SK-N-SH (cell line): ENCODE data around the gene B3GALT5. TPM values are rescaled to one million over a fixed set of nuclear protein-coding genes. Genes with fewer than 3 reads are reported as not detected.

Experiments
- CTCF ChIA-PET: fragments of 300-600, 350-600 bp; formaldehyde crosslinking; extraction: SDS; loops from one replicate; lab custom pipeline; 2021; lab: Yijun Ruan, JAX
- POLR2A ChIA-PET: fragments of 350-600 bp; sonication (Branson Sonifier 250); formaldehyde crosslinking; extraction: SDS; loops from one replicate; lab custom pipeline; 2020; ENCODE audit warnings: antibody characterized with exemption, inconsistent platforms; lab: Yijun Ruan, JAX
- DNase-seq: peaks from one replicate; pipeline ENCODE4 v3.0.0; 2012
- H2AFZ ChIP-seq: fragments of 200-600 bp; sonication (generic); 2 replicates; pipeline ENCODE4 v1.8.1; 2016; ENCODE audit warnings: antibody characterized with exemption, mild to moderate bottlenecking, low read depth
- H3F3A ChIP-seq: fragments of 200-600 bp; sonication (generic); replicated peaks from 2 replicates; pipeline ENCODE3; 2016; ENCODE audit warnings: antibody characterized with exemption, mild to moderate bottlenecking; ENCODE audit not compliant: insufficient read depth
- H3K27ac ChIP-seq, 2 experiments: fragments of 200-500 bp in 1 of 2; fragments of 200-600 bp in 1 of 2; sonication (Bioruptor generic) in 1 of 2; sonication (generic), shearing (Covaris generic) in 1 of 2; 2 replicates each; pipeline versions ENCODE4 v1.5.1 to v1.6.1; 2014 to 2016; ENCODE audit warnings: low read depth in 2 of 2, inconsistent platforms in 1 of 2, low read length in 1 of 2, mild to moderate bottlenecking in 1 of 2, mixed read lengths in 1 of 2
- H3K27me3 ChIP-seq: fragments of 200-600 bp; sonication (generic), shearing (Covaris generic); 2 replicates; pipeline ENCODE4 v1.6.1; 2016; ENCODE audit warnings: mixed run types; ENCODE audit not compliant: insufficient read depth
- H3K36me3 ChIP-seq, 2 experiments: fragments of 200-500 bp in 1 of 2; fragments of 200-600 bp in 1 of 2; sonication (Bioruptor generic) in 1 of 2; sonication (generic) in 1 of 2; replicated peaks in 1 of 2; 2 replicates each; pipeline versions ENCODE3 to v1.5.1; 2014 to 2016; ENCODE audit warnings: low read length in 1 of 2, mild to moderate bottlenecking in 1 of 2; ENCODE audit not compliant: insufficient read depth in 2 of 2, control insufficient read depth in 1 of 2
- H3K4me1 ChIP-seq, 2 experiments: fragments of 200-500 bp in 1 of 2; fragments of 200-600 bp in 1 of 2; sonication (Bioruptor generic) in 1 of 2; sonication (generic), shearing (Covaris generic) in 1 of 2; 2 replicates each; pipeline versions ENCODE4 v1.5.1 to v1.6.1; 2014 to 2016; ENCODE audit warnings: low read depth in 1 of 2, low read length in 1 of 2, mixed run types in 1 of 2; ENCODE audit not compliant: insufficient read depth in 2 of 2, control insufficient read depth in 1 of 2
- H3K4me2 ChIP-seq: fragments of 200-600 bp; sonication (generic), shearing (Covaris generic); 2 replicates; pipeline ENCODE4 v1.6.1; 2017; ENCODE audit warnings: mixed run types
- H3K4me3 ChIP-seq, 2 experiments: fragments of 200-500 bp in 1 of 2; fragments of 200-600 bp in 1 of 2; sonication (Bioruptor generic) in 1 of 2; sonication (generic), shearing (Covaris generic) in 1 of 2; 2 replicates each; pipeline versions ENCODE4 v1.5.1 to v1.8.1; 2014 to 2016; ENCODE audit warnings: low read depth in 2 of 2, inconsistent platforms in 1 of 2, low read length in 1 of 2, mild to moderate bottlenecking in 1 of 2, mixed read lengths in 1 of 2, moderate library complexity in 1 of 2
- H3K79me2 ChIP-seq: fragments of 200-600 bp; sonication (generic); 2 replicates; pipeline ENCODE4 v1.8.1; 2017; ENCODE audit warnings: mild to moderate bottlenecking; ENCODE audit not compliant: insufficient read depth
- H3K9ac ChIP-seq: fragments of 200-600 bp; sonication (generic); 2 replicates; pipeline ENCODE4 v1.6.1; 2017; ENCODE audit warnings: mixed run types
- H3K9me2 ChIP-seq: fragments of 200-600 bp; sonication (generic); 2 replicates; pipeline ENCODE4 v1.6.1; 2017; ENCODE audit warnings: mixed run types
- H3K9me3 ChIP-seq: fragments of 200-600 bp; sonication (generic); 2 replicates; pipeline ENCODE4 v1.6.1; 2017; ENCODE audit warnings: mixed run types, mild to moderate bottlenecking, moderate library complexity
- H4K20me1 ChIP-seq: fragments of 200-600 bp; sonication (generic); 2 replicates; pipeline ENCODE4 v1.6.1; 2017; ENCODE audit warnings: mild to moderate bottlenecking, mixed run types; ENCODE audit not compliant: insufficient read depth
- CHD2 ChIP-seq: fragments of 150-350 bp; IDR thresholded peaks from 2 replicates; pipeline ENCODE4 v1.6.1; 2018; ENCODE audit warnings: low read length; ENCODE audit not compliant: partially characterized antibody
- ELF1 ChIP-seq: IDR thresholded peaks from 2 replicates; pipeline ENCODE4 v1.4.0; 2012
- EZH2phosphoT487 ChIP-seq: fragments of 200-600 bp; sonication (generic); IDR thresholded peaks from 2 replicates; pipeline ENCODE4 v1.6.1; 2017; ENCODE audit warnings: low read depth, mixed run types, mild to moderate bottlenecking, antibody characterized with exemption, moderate library complexity, borderline replicate concordance
- FOSL2 ChIP-seq: IDR thresholded peaks from 2 replicates; pipeline ENCODE4 v1.4.0; 2012; ENCODE audit warnings: low read depth, mild to moderate bottlenecking, moderate library complexity, borderline replicate concordance
- FOXJ3 ChIP-seq: sonication (generic); formaldehyde crosslinking; IDR thresholded peaks from 2 replicates; pipeline ENCODE4 v1.5.1; 2020; ENCODE audit warnings: mild to moderate bottlenecking, missing genetic modification reagents
- GABPA ChIP-seq: IDR thresholded peaks from 2 replicates; pipeline ENCODE4 v1.4.0; 2012; ENCODE audit warnings: low read depth, mild to moderate bottlenecking
- GATA2 ChIP-seq: sonication (generic); formaldehyde crosslinking; IDR thresholded peaks from 2 replicates; pipeline ENCODE4 v1.5.0; 2020; ENCODE audit warnings: mild to moderate bottlenecking, missing genetic modification reagents
- JUND ChIP-seq: IDR thresholded peaks from 2 replicates; pipeline ENCODE4 v1.4.0; 2012
- MEF2A ChIP-seq: IDR thresholded peaks from 2 replicates; pipeline ENCODE4 v1.4.0; 2012; ENCODE audit warnings: low read depth, borderline replicate concordance
- POLR2AphosphoS5 ChIP-seq: IDR thresholded peaks from 2 replicates; pipeline ENCODE4 v1.6.1; 2012; ENCODE audit warnings: low read depth, low read length
- RAD21 ChIP-seq: IDR thresholded peaks from 2 replicates; pipeline ENCODE4 v1.6.1; 2012; ENCODE audit warnings: mild to moderate bottlenecking, low read length
- SIN3A ChIP-seq: IDR thresholded peaks from 2 replicates; pipeline ENCODE4 v1.6.1; 2012; ENCODE audit warnings: low read depth, mild to moderate bottlenecking, low read length, moderate library complexity, borderline replicate concordance
- SMC3 ChIP-seq: IDR thresholded peaks from 2 replicates; pipeline ENCODE4 v1.6.1; 2012; ENCODE audit warnings: low read depth, low read length, improper control_type of control experiment
- TCF12 ChIP-seq: IDR thresholded peaks from 2 replicates; pipeline ENCODE4 v1.4.0; 2012
- WGBS: methylation state at CpG from one replicate; pipeline ENCODE4 v1.1.6; 2017; ENCODE audit warnings: low lambda C conversion rate; 5-methylcytosine and 5-hydroxymethylcytosine counted together
- polyA plus RNA-seq, 3 experiments: library from polyadenylated mRNA; depleted of rRNA; stranded (reverse); fragments of >200 nt; gene quantifications; 2 replicates each; pipeline ENCODE4 v1.2.3, GENCODE V29; 2012
- TF ChIP-seq, protein P1 (sequence below): fragments of 200-600 bp; sonication (generic); IDR thresholded peaks from 2 replicates; pipeline ENCODE4 v1.6.1; 2017; ENCODE audit warnings: antibody characterized with exemption, mild to moderate bottlenecking, moderate library complexity
- TF ChIP-seq, protein P2 (sequence below): fragments of 150-350 bp; IDR thresholded peaks from 2 replicates; pipeline ENCODE4 v1.6.1; 2017; ENCODE audit warnings: antibody characterized with exemption, low read length, low read depth, borderline replicate concordance
- TF ChIP-seq, protein P3 (sequence below): fragments of 150-350 bp; IDR thresholded peaks from 2 replicates; pipeline ENCODE4 v1.6.1; 2016; ENCODE audit warnings: mild to moderate bottlenecking, low read depth, low read length
- TF ChIP-seq, protein P4 (sequence below): IDR thresholded peaks from 2 replicates; pipeline ENCODE4 v1.6.1; 2012; ENCODE audit warnings: mild to moderate bottlenecking, low read depth, low read length, moderate library complexity
- TF ChIP-seq, protein P5 (sequence below): IDR thresholded peaks from 2 replicates; pipeline ENCODE4 v1.4.0; 2012; ENCODE audit warnings: low read depth, borderline replicate concordance

The B3GALT5 gene
- polyA plus RNA-seq, 1 of the 3 experiments (the other 2 are of a cell fraction) = 0.35 TPM

DNA sequence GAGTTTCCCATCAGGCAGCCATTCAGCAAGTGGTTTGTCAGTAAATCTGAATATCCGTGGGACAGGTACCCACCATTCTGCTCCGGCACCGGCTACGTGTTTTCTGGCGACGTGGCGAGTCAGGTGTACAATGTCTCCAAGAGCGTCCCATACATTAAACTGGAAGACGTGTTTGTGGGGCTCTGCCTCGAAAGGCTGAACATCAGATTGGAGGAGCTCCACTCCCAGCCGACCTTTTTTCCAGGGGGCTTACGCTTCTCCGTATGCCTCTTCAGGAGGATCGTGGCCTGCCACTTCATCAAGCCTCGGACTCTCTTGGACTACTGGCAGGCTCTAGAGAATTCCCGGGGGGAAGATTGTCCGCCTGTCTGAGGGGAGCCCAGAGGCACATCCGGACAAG lies 48.4 kb downstream of the B3GALT5 start:
- 89% methylated on average over 16 of the region's 18 CpGs for WGBS
- Histone ChIP-seq H4K20me1 (no peaks in the 10 kb centered on the region), H3K27me3 (no peaks in the 10 kb centered on the region), H3K4me2 (no peak overlapping the region), H2AFZ (peak overlapping the region; percentile 83; the same call in 1 of the 2 replicates), H3F3A (no peaks in the 10 kb centered on the region), H3K9me3 (no peaks in the 10 kb centered on the region), H3K4me1 (peaks cover 7 to 11% of the 10 kb centered on the region in 2 experiments; a peak in 3 of 4 replicates), H3K4me3 (no peak overlapping the region), H3K9me2 (no peaks in the 10 kb centered on the region), H3K36me3 (no peaks in the 10 kb centered on the region), H3K79me2 (no peaks in the 10 kb centered on the region), H3K27ac (peak overlapping the region in 1 of 2 experiments; percentile 67; a peak in 2 of 4 replicates), H3K9ac (no peak overlapping the region)
- TF ChIP-seq, protein P1, sequence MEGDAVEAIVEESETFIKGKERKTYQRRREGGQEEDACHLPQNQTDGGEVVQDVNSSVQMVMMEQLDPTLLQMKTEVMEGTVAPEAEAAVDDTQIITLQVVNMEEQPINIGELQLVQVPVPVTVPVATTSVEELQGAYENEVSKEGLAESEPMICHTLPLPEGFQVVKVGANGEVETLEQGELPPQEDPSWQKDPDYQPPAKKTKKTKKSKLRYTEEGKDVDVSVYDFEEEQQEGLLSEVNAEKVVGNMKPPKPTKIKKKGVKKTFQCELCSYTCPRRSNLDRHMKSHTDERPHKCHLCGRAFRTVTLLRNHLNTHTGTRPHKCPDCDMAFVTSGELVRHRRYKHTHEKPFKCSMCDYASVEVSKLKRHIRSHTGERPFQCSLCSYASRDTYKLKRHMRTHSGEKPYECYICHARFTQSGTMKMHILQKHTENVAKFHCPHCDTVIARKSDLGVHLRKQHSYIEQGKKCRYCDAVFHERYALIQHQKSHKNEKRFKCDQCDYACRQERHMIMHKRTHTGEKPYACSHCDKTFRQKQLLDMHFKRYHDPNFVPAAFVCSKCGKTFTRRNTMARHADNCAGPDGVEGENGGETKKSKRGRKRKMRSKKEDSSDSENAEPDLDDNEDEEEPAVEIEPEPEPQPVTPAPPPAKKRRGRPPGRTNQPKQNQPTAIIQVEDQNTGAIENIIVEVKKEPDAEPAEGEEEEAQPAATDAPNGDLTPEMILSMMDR = no peak
- TF ChIP-seq ELF1 = no peak
- TF ChIP-seq GATA2 (CRISPR knock-in tag) = no peak
- TF ChIP-seq EZH2phosphoT487 = no peak
- TF ChIP-seq, protein P2, sequence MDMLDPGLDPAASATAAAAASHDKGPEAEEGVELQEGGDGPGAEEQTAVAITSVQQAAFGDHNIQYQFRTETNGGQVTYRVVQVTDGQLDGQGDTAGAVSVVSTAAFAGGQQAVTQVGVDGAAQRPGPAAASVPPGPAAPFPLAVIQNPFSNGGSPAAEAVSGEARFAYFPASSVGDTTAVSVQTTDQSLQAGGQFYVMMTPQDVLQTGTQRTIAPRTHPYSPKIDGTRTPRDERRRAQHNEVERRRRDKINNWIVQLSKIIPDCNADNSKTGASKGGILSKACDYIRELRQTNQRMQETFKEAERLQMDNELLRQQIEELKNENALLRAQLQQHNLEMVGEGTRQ = no peak
- no peak for TF ChIP-seq RAD21
- no peak for TF ChIP-seq SIN3A
- TF ChIP-seq, protein P3, sequence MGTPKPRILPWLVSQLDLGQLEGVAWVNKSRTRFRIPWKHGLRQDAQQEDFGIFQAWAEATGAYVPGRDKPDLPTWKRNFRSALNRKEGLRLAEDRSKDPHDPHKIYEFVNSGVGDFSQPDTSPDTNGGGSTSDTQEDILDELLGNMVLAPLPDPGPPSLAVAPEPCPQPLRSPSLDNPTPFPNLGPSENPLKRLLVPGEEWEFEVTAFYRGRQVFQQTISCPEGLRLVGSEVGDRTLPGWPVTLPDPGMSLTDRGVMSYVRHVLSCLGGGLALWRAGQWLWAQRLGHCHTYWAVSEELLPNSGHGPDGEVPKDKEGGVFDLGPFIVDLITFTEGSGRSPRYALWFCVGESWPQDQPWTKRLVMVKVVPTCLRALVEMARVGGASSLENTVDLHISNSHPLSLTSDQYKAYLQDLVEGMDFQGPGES = no peak
- no peak for TF ChIP-seq POLR2AphosphoS5
- no peak for TF ChIP-seq GABPA
- TF ChIP-seq FOSL2 = no peak
- TF ChIP-seq FOXJ3 (CRISPR knock-in tag) = no peak
- TF ChIP-seq JUND = no peak
- TF ChIP-seq TCF12 = no peak
- no peak for TF ChIP-seq MEF2A
- TF ChIP-seq CHD2 = no peak
- no peak for DNase-seq
- ChIA-PET CTCF (no interaction called here), POLR2A (interaction anchor here (1.5 kb wide), 1 partner anchor 15 kb away, joined by 9 read pairs; no protein-coding TSS in a partner anchor)

DNA sequence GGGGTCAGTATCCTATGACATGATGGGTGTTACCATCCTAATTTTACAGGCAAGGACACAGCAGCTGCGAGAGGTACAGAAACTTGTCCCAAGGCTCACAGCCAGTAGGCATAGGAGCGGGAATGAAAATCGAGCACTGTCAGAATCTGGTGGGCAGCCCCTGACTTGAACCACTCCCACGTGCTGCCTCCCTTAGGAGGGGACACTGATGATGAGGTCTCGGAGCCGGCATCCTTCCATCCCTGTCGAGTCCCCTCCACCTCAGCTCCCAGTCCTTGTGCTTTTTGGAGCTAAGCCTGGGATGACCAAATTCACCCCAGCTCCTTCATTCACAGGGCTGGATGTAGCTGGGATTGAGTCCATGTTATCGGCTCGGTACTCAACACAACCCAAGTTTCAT lies 49.0 kb downstream of the B3GALT5 start:
- no peaks in the 10 kb centered on the region for H3K27me3 ChIP-seq
- POLR2A ChIA-PET = no interaction called here
- no peak for DNase-seq
- no peaks in the 10 kb centered on the region for H3K9me2 ChIP-seq
- no peak overlapping the region for H3K4me2 ChIP-seq
- no peaks in the 10 kb centered on the region for H4K20me1 ChIP-seq
- CTCF ChIA-PET = no interaction called here
- H3K27ac ChIP-seq = no peak overlapping the region
- 81% methylated on average over 9 of the region's 9 CpGs for whole genome bisulfite sequencing
- H3K9me3 ChIP-seq = no peaks in the 10 kb centered on the region
- H3K4me1 ChIP-seq = peaks cover 7 to 14% of the 10 kb centered on the region in 2 experiments; a peak in 3 of 4 replicates
- no peaks in the 10 kb centered on the region for H3F3A ChIP-seq
- H3K9ac ChIP-seq = no peak overlapping the region
- no peaks in the 10 kb centered on the region for H3K36me3 ChIP-seq
- H3K79me2 ChIP-seq = no peaks in the 10 kb centered on the region
- no peak overlapping the region for H2AFZ ChIP-seq
- H3K4me3 ChIP-seq = no peak overlapping the region
- TF ChIP-seq, protein P4, sequence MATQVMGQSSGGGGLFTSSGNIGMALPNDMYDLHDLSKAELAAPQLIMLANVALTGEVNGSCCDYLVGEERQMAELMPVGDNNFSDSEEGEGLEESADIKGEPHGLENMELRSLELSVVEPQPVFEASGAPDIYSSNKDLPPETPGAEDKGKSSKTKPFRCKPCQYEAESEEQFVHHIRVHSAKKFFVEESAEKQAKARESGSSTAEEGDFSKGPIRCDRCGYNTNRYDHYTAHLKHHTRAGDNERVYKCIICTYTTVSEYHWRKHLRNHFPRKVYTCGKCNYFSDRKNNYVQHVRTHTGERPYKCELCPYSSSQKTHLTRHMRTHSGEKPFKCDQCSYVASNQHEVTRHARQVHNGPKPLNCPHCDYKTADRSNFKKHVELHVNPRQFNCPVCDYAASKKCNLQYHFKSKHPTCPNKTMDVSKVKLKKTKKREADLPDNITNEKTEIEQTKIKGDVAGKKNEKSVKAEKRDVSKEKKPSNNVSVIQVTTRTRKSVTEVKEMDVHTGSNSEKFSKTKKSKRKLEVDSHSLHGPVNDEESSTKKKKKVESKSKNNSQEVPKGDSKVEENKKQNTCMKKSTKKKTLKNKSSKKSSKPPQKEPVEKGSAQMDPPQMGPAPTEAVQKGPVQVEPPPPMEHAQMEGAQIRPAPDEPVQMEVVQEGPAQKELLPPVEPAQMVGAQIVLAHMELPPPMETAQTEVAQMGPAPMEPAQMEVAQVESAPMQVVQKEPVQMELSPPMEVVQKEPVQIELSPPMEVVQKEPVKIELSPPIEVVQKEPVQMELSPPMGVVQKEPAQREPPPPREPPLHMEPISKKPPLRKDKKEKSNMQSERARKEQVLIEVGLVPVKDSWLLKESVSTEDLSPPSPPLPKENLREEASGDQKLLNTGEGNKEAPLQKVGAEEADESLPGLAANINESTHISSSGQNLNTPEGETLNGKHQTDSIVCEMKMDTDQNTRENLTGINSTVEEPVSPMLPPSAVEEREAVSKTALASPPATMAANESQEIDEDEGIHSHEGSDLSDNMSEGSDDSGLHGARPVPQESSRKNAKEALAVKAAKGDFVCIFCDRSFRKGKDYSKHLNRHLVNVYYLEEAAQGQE = no peak
- no peak for TF ChIP-seq MEF2A
- TF ChIP-seq, protein P5, sequence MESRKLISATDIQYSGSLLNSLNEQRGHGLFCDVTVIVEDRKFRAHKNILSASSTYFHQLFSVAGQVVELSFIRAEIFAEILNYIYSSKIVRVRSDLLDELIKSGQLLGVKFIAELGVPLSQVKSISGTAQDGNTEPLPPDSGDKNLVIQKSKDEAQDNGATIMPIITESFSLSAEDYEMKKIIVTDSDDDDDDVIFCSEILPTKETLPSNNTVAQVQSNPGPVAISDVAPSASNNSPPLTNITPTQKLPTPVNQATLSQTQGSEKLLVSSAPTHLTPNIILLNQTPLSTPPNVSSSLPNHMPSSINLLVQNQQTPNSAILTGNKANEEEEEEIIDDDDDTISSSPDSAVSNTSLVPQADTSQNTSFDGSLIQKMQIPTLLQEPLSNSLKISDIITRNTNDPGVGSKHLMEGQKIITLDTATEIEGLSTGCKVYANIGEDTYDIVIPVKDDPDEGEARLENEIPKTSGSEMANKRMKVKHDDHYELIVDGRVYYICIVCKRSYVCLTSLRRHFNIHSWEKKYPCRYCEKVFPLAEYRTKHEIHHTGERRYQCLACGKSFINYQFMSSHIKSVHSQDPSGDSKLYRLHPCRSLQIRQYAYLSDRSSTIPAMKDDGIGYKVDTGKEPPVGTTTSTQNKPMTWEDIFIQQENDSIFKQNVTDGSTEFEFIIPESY = no peak
- no peak for TF ChIP-seq SMC3
- TF ChIP-seq, protein P3 = no peak
